Measurements from ENCODE around the gene TBCK. TPM values are rescaled to one million over a fixed set of nuclear protein-coding genes. Genes with fewer than 3 reads are reported as not detected.

TBCK gene
- total and polyA plus RNA-seq, 2 experiments from 2014 or later: 13.9 to 28.9 TPM

DNA sequence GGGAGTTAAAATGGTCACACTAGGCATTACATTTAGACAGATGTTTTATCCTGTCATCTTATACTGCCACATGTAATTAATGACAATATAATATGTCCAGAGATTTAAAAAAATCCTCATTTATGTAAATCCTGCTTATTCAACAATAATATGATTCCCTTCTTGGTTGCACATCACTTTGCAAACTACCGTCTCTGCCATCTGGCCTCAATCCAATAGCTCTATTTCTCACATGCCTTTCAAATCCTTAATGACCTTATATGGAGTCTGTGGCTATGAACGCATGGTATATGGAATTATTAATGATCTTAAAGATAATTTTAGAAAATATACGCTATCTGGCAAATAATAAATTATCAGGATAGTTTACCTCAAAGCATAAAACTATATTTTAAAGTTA is 276.2 kb downstream of the TBCK start:
- H3K4me1 ChIP-seq (ENCODE audit: insufficient read depth): no peaks in the 10 kb centered on the region
- no peaks in the 10 kb centered on the region for H3K79me2 ChIP-seq (replicated peaks; ENCODE audit: insufficient read depth)
- H3K9me2 ChIP-seq (ENCODE audit: insufficient read depth): no peaks in the 10 kb centered on the region
- Mint-ChIP-seq H3K27me3 (ENCODE audit: insufficient read depth, low read depth, poor library complexity) (no peaks in the 10 kb centered on the region), H3K4me3 (no peak overlapping the region), H3K36me3 (ENCODE audit: low read depth) (no peaks in the 10 kb centered on the region), H3K27ac (no peak overlapping the region), H3K9me3 (no peaks in the 10 kb centered on the region), H3K4me1 (peaks cover 14% of the 10 kb centered on the region; the same call in 2 of the 3 replicates)
- no peaks in the 10 kb centered on the region for H4K20me1 ChIP-seq (replicated peaks; ENCODE audit: insufficient read depth)
- H3K36me3 ChIP-seq (ENCODE audit: insufficient read depth): no peaks in the 10 kb centered on the region
- no peak for ATAC-seq
- H3K27ac ChIP-seq (ENCODE audit: low read depth): no peak overlapping the region
- DNase-seq (ENCODE audit: low spot score): no peak
- H3K4me2 ChIP-seq: no peak overlapping the region
- H3F3A ChIP-seq (replicated peaks; ENCODE audit: low read depth): no peaks in the 10 kb centered on the region
- H3K27me3 ChIP-seq (ENCODE audit: insufficient read depth): no peaks in the 10 kb centered on the region
- no peak overlapping the region for H2AFZ ChIP-seq
- TF ChIP-seq NANOG (IDR thresholded peaks at IDR 0.05; ENCODE audit: borderline replicate concordance): no peak
- TF ChIP-seq, protein P1, sequence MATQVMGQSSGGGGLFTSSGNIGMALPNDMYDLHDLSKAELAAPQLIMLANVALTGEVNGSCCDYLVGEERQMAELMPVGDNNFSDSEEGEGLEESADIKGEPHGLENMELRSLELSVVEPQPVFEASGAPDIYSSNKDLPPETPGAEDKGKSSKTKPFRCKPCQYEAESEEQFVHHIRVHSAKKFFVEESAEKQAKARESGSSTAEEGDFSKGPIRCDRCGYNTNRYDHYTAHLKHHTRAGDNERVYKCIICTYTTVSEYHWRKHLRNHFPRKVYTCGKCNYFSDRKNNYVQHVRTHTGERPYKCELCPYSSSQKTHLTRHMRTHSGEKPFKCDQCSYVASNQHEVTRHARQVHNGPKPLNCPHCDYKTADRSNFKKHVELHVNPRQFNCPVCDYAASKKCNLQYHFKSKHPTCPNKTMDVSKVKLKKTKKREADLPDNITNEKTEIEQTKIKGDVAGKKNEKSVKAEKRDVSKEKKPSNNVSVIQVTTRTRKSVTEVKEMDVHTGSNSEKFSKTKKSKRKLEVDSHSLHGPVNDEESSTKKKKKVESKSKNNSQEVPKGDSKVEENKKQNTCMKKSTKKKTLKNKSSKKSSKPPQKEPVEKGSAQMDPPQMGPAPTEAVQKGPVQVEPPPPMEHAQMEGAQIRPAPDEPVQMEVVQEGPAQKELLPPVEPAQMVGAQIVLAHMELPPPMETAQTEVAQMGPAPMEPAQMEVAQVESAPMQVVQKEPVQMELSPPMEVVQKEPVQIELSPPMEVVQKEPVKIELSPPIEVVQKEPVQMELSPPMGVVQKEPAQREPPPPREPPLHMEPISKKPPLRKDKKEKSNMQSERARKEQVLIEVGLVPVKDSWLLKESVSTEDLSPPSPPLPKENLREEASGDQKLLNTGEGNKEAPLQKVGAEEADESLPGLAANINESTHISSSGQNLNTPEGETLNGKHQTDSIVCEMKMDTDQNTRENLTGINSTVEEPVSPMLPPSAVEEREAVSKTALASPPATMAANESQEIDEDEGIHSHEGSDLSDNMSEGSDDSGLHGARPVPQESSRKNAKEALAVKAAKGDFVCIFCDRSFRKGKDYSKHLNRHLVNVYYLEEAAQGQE (IDR thresholded peaks at IDR 0.05; ENCODE audit: unreplicated experiment): no peak
- TF ChIP-seq CREB1 (CRISPR knock-in tag; IDR thresholded peaks at IDR 0.05; ENCODE audit: low read depth): no peak
- H3K4me3 ChIP-seq: no peak overlapping the region

DNA sequence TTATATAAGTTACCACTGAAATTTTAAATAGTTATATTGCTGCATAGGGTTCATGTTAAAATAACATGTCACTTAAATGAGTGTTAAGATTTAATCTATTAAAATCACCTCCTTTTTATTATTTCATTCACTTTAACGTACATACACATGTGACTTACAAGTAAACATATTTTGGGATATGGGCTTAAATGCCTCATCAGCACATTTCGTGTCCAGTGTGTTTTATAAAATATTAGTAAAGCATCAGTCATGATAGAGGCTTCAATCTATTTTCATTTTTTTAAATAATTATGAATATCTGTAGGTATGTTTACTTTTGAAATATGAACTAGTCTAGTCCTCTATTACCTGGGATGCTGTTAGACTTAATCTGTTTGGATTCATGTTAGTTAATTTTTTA is 277.1 kb downstream of the TBCK start:
- Mint-ChIP-seq H3K27me3 (ENCODE audit: insufficient read depth, low read depth, poor library complexity) (no peaks in the 10 kb centered on the region), H3K27ac (no peak overlapping the region), H3K9me3 (no peaks in the 10 kb centered on the region), H3K36me3 (ENCODE audit: low read depth) (no peaks in the 10 kb centered on the region), H3K4me3 (no peak overlapping the region), H3K4me1 (peaks cover 22% of the 10 kb centered on the region)
- ATAC-seq: no peak
- H3K9me2 ChIP-seq (ENCODE audit: insufficient read depth): no peaks in the 10 kb centered on the region
- no peaks in the 10 kb centered on the region for H3K79me2 ChIP-seq (replicated peaks; ENCODE audit: insufficient read depth)
- no peak overlapping the region for H2AFZ ChIP-seq
- H4K20me1 ChIP-seq (replicated peaks; ENCODE audit: insufficient read depth): no peaks in the 10 kb centered on the region
- DNase-seq (ENCODE audit: low spot score): no peak
- no peaks in the 10 kb centered on the region for H3K4me1 ChIP-seq (ENCODE audit: insufficient read depth)
- no peak overlapping the region for H3K4me2 ChIP-seq
- no peaks in the 10 kb centered on the region for H3K36me3 ChIP-seq (ENCODE audit: insufficient read depth)
- H3K4me3 ChIP-seq: no peak overlapping the region
- H3K27ac ChIP-seq (ENCODE audit: low read depth): no peak overlapping the region
- H3K27me3 ChIP-seq (ENCODE audit: insufficient read depth): no peaks in the 10 kb centered on the region
- no peaks in the 10 kb centered on the region for H3F3A ChIP-seq (replicated peaks; ENCODE audit: low read depth)
- TF ChIP-seq NANOG (IDR thresholded peaks at IDR 0.05; ENCODE audit: borderline replicate concordance) (no peak), EZH2phosphoT487 (IDR thresholded peaks at IDR 0.05; ENCODE audit: unreplicated experiment) (no peak), EZH2 (IDR thresholded peaks at IDR 0.05; ENCODE audit: low read depth, unreplicated experiment) (no peak), ZNF331 (CRISPR knock-in tag; IDR thresholded peaks at IDR 0.05; ENCODE audit: low read depth) (no peak), JUNB (IDR thresholded peaks at IDR 0.05; ENCODE audit: unreplicated experiment) (no peak), POLR2AphosphoS5 (IDR thresholded peaks at IDR 0.05; ENCODE audit: low read depth) (no peak)
- TF ChIP-seq, protein P2, sequence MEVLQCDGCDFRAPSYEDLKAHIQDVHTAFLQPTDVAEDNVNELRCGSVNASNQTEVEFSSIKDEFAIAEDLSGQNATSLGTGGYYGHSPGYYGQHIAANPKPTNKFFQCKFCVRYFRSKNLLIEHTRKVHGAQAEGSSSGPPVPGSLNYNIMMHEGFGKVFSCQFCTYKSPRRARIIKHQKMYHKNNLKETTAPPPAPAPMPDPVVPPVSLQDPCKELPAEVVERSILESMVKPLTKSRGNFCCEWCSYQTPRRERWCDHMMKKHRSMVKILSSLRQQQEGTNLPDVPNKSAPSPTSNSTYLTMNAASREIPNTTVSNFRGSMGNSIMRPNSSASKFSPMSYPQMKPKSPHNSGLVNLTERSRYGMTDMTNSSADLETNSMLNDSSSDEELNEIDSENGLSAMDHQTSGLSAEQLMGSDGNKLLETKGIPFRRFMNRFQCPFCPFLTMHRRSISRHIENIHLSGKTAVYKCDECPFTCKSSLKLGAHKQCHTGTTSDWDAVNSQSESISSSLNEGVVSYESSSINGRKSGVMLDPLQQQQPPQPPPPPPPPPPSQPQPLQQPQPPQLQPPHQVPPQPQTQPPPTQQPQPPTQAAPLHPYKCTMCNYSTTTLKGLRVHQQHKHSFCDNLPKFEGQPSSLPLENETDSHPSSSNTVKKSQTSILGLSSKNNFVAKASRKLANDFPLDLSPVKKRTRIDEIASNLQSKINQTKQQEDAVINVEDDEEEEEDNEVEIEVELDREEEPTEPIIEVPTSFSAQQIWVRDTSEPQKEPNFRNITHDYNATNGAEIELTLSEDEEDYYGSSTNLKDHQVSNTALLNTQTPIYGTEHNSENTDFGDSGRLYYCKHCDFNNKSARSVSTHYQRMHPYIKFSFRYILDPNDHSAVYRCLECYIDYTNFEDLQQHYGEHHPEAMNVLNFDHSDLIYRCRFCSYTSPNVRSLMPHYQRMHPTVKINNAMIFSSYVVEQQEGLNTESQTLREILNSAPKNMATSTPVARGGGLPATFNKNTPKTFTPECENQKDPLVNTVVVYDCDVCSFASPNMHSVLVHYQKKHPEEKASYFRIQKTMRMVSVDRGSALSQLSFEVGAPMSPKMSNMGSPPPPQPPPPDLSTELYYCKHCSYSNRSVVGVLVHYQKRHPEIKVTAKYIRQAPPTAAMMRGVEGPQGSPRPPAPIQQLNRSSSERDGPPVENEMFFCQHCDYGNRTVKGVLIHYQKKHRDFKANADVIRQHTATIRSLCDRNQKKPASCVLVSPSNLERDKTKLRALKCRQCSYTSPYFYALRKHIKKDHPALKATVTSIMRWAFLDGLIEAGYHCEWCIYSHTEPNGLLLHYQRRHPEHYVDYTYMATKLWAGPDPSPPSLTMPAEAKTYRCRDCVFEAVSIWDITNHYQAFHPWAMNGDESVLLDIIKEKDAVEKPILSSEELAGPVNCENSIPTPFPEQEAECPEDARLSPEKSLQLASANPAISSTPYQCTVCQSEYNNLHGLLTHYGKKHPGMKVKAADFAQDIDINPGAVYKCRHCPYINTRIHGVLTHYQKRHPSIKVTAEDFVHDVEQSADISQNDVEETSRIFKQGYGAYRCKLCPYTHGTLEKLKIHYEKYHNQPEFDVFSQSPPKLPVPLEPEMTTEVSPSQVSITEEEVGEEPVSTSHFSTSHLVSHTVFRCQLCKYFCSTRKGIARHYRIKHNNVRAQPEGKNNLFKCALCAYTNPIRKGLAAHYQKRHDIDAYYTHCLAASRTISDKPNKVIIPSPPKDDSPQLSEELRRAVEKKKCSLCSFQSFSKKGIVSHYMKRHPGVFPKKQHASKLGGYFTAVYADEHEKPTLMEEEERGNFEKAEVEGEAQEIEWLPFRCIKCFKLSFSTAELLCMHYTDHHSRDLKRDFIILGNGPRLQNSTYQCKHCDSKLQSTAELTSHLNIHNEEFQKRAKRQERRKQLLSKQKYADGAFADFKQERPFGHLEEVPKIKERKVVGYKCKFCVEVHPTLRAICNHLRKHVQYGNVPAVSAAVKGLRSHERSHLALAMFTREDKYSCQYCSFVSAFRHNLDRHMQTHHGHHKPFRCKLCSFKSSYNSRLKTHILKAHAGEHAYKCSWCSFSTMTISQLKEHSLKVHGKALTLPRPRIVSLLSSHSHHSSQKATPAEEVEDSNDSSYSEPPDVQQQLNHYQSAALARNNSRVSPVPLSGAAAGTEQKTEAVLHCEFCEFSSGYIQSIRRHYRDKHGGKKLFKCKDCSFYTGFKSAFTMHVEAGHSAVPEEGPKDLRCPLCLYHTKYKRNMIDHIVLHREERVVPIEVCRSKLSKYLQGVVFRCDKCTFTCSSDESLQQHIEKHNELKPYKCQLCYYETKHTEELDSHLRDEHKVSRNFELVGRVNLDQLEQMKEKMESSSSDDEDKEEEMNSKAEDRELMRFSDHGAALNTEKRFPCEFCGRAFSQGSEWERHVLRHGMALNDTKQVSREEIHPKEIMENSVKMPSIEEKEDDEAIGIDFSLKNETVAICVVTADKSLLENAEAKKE (CRISPR knock-in tag; IDR thresholded peaks at IDR 0.05): no peak
- TF ChIP-seq, protein P1 (IDR thresholded peaks at IDR 0.05; ENCODE audit: unreplicated experiment): no peak

Measured in GM23338 (cell line).